ENCODE data around the gene TMSB4X. TPM values are rescaled to one million over a fixed set of nuclear protein-coding genes. Genes with fewer than 3 reads are reported as not detected.

TMSB4X gene
- total and polyA plus RNA-seq, 2 donors (not counting 3 experiments of a cell fraction or from before 2014, with no cell fraction given) = 4,136 to 6,858 TPM

GRCh38 chrX:12970691-12971202, 4.2 kb upstream of the TMSB4X start:
- H3K4me2 ChIP-seq (ENCODE audit: insufficient read depth, low read length) = peak overlapping the region; percentile 13
- H3K27me3 ChIP-seq (ENCODE audit: control insufficient read depth in 2 of 2, insufficient read depth in 2 of 2, low read length in 2 of 2) = no peaks in the 10 kb centered on the region
- TF ChIP-seq GATA2 (IDR thresholded peaks at IDR 0.05; ENCODE audit: insufficient read depth, insufficient read length, low read depth, low read length) (peak; percentile 26), MAX (IDR thresholded peaks at IDR 0.05; ENCODE audit: insufficient read depth, insufficient read length) (no peak), CTCF (IDR thresholded peaks at IDR 0.05; ENCODE audit: extremely low read depth in 1 of 2, insufficient read depth in 1 of 2, low read depth in 1 of 2, low read length in 2 of 2) (peak; percentile 36 to 44)
- no TSS peak for BruUV-seq (replicated peaks)
- H3K79me2 ChIP-seq (ENCODE audit: control insufficient read depth, insufficient read depth, low read length) = peaks cover 19% of the 10 kb centered on the region
- no peaks in the 10 kb centered on the region for H3K36me3 ChIP-seq (ENCODE audit: control insufficient read depth in 2 of 2, extremely low read depth in 1 of 2, insufficient read depth in 2 of 2, low read length in 2 of 2)
- H3K9me1 ChIP-seq (replicated peaks; ENCODE audit: control insufficient read depth, extremely low read depth, insufficient read depth, low read length) = no peaks in the 10 kb centered on the region
- no peaks in the 10 kb centered on the region for H3K9me3 ChIP-seq (replicated peaks; ENCODE audit: control insufficient read depth, insufficient read depth, low read length)
- peak overlapping the region; percentile 34 for H2AFZ ChIP-seq (ENCODE audit: low read depth, low read length)
- POLR2A ChIA-PET = interaction anchor here (0.7 to 1.2 kb wide), 2 partner anchors 9 to 14 kb away, joined by 3 to 4 read pairs; no protein-coding TSS in a partner anchor
- no peak overlapping the region for H3K4me3 ChIP-seq (replicated peaks in 1 of 3; ENCODE audit: insufficient read depth in 1 of 3, low read depth in 1 of 3, low read length in 3 of 3)
- DNase-seq (ENCODE audit: low read depth, low spot score) = peak; percentile 84
- H3K9ac ChIP-seq (replicated peaks; ENCODE audit: extremely low read depth, insufficient read depth, low read length) = peak overlapping the region; percentile 56
- peaks cover 45% of the 10 kb centered on the region for H3K4me1 ChIP-seq (ENCODE audit: control insufficient read depth, extremely low read depth, insufficient read depth, low read length)
- CTCF ChIA-PET = interaction anchor here (0.9 to 4.6 kb wide), 6 partner anchors 13 to 675 kb away, joined by 4 to 58 read pairs (median 8); no protein-coding TSS in a partner anchor
- dilution Hi-C loops (cut with MboI; ENCODE audit: extremely low pct_ligation_motif_present, low sequenced_read_pairs) = no loop called here
- H3K27ac ChIP-seq (ENCODE audit: insufficient read depth, low read depth, low read length) = peak overlapping the region; percentile 68
- intact Hi-C loops (cut with micrococcal nuclease) = loop anchor here (1.0 to 2.0 kb wide), 5 partner anchors 14 to 682 kb away; partner anchors contain the start of gene TCEANC
- H4K20me1 ChIP-seq (replicated peaks; ENCODE audit: control insufficient read depth, extremely low read depth, insufficient read depth, low read length) = no peaks in the 10 kb centered on the region
- FAIRE-seq = peak; percentile 91

Measured in endothelial cell of umbilical vein (primary cell).